H9 (cell line): Measurements from ENCODE around the gene ZNF609. TPM values are rescaled to one million over a fixed set of nuclear protein-coding genes. Genes with fewer than 3 reads are reported as not detected.

Source experiments
- DNase-seq: peaks from one replicate; pipeline ENCODE4 v3.0.0-alpha.2; 2017
- H2AFZ ChIP-seq: one replicate; pipeline ENCODE4 v1.6.1; 2013; ENCODE audit warnings: mild to moderate bottlenecking, low read length, control low read depth, moderate library complexity
- H2AK5ac ChIP-seq: 2 replicates; pipeline ENCODE4 v1.6.1; 2013; ENCODE audit warnings: low read length, control low read depth, mixed read lengths; ENCODE audit not compliant: insufficient read length
- H2BK120ac ChIP-seq: one replicate; pipeline ENCODE4 v1.6.1; 2013; ENCODE audit warnings: low read depth, mild to moderate bottlenecking, low read length, control low read depth, inconsistent platforms; ENCODE audit not compliant: poor library complexity, severe bottlenecking
- H2BK12ac ChIP-seq: 2 replicates; pipeline ENCODE4 v1.6.1; 2013; ENCODE audit warnings: low read length, control low read depth, mixed read lengths, low read depth; ENCODE audit not compliant: insufficient read length
- H2BK15ac ChIP-seq: 2 replicates; pipeline ENCODE4 v1.6.1; 2013; ENCODE audit warnings: low read depth, low read length, control low read depth
- H2BK20ac ChIP-seq: one replicate; pipeline ENCODE4 v1.6.1; 2013; ENCODE audit warnings: low read depth, mild to moderate bottlenecking, low read length, control low read depth, inconsistent platforms; ENCODE audit not compliant: poor library complexity, severe bottlenecking
- H2BK5ac ChIP-seq: 2 replicates; pipeline ENCODE4 v1.6.1; 2013; ENCODE audit warnings: low read length, control low read depth, mixed read lengths; ENCODE audit not compliant: insufficient read length
- H3K14ac ChIP-seq: 2 replicates; pipeline ENCODE4 v1.6.1; 2013; ENCODE audit warnings: low read length, control low read depth; ENCODE audit not compliant: insufficient read depth
- H3K18ac ChIP-seq: 2 replicates; pipeline ENCODE4 v1.6.1; 2013; ENCODE audit warnings: low read depth, mild to moderate bottlenecking, mixed read lengths, low read length, control low read depth; ENCODE audit not compliant: insufficient read length
- H3K23ac ChIP-seq: 2 replicates; pipeline ENCODE4 v1.6.1; 2013; ENCODE audit warnings: low read length, control low read depth, mixed read lengths, low read depth; ENCODE audit not compliant: insufficient read length
- H3K23me2 ChIP-seq: 2 replicates; pipeline ENCODE4 v1.6.1; 2013; ENCODE audit warnings: low read depth, mild to moderate bottlenecking, mixed read lengths, low read length, control low read depth; ENCODE audit not compliant: insufficient read length, poor library complexity, severe bottlenecking
- H3K27ac ChIP-seq: 2 replicates; pipeline ENCODE4 v1.5.1; 2013; ENCODE audit warnings: low read length, control low read depth, mixed read lengths, low read depth; ENCODE audit not compliant: insufficient read length
- H3K27me3 ChIP-seq: 2 replicates; pipeline ENCODE4 v1.6.1; 2013; ENCODE audit warnings: low read length, control low read depth, inconsistent platforms; ENCODE audit not compliant: insufficient read depth
- H3K4ac ChIP-seq: 2 replicates; pipeline ENCODE4 v1.6.1; 2013; ENCODE audit warnings: low read depth, mild to moderate bottlenecking, control low read depth, inconsistent platforms, low read length, moderate library complexity
- H3K4me1 ChIP-seq: 2 replicates; pipeline ENCODE4 v1.6.1; 2013; ENCODE audit warnings: low read length, control low read depth, inconsistent platforms; ENCODE audit not compliant: insufficient read depth
- H3K4me2 ChIP-seq: 2 replicates; pipeline ENCODE4 v1.6.1; 2013; ENCODE audit warnings: low read length, control low read depth, mixed read lengths; ENCODE audit not compliant: insufficient read length, insufficient read depth
- H3K56ac ChIP-seq: 2 replicates; pipeline ENCODE4 v1.6.1; 2013; ENCODE audit warnings: low read depth, mild to moderate bottlenecking, mixed read lengths, low read length, control low read depth; ENCODE audit not compliant: insufficient read length
- H3K79me1 ChIP-seq: 2 replicates; pipeline ENCODE4 v1.6.1; 2013; ENCODE audit warnings: low read depth, mild to moderate bottlenecking, moderate library complexity, low read length, control low read depth, inconsistent platforms; ENCODE audit not compliant: insufficient read depth, poor library complexity, severe bottlenecking
- H3K79me2 ChIP-seq: 2 replicates; pipeline ENCODE4 v1.6.1; 2013; ENCODE audit warnings: low read length, control low read depth, inconsistent platforms; ENCODE audit not compliant: insufficient read depth
- H3K9ac ChIP-seq: 2 replicates; pipeline ENCODE4 v1.6.1; 2013; ENCODE audit warnings: low read length, control low read depth, mixed read lengths; ENCODE audit not compliant: insufficient read length; ENCODE audit errors: extremely low read depth
- H3K9me3 ChIP-seq: one replicate; pipeline ENCODE4 v1.6.1; 2013; ENCODE audit warnings: low read depth, low read length, inconsistent platforms; ENCODE audit not compliant: control insufficient read depth
- H3T11ph ChIP-seq: one replicate; pipeline ENCODE4 v1.6.1; 2013; ENCODE audit warnings: mild to moderate bottlenecking, low read length, control low read depth, inconsistent platforms
- H4K20me1 ChIP-seq: one replicate; pipeline ENCODE4 v1.6.1; 2013; ENCODE audit not compliant: control insufficient read depth, insufficient read length, insufficient read depth
- H4K5ac ChIP-seq: 2 replicates; pipeline ENCODE4 v1.6.1; 2013; ENCODE audit warnings: low read depth, mild to moderate bottlenecking, mixed read lengths, low read length, control low read depth; ENCODE audit not compliant: insufficient read length
- H4K8ac ChIP-seq: replicated peaks from 2 replicates; pipeline ENCODE4 v1.6.1; 2013; ENCODE audit warnings: low read length, control low read depth, mixed read lengths, low read depth; ENCODE audit not compliant: insufficient read length
- H4K91ac ChIP-seq: 2 replicates; pipeline ENCODE4 v1.6.1; 2013; ENCODE audit warnings: low read depth, mild to moderate bottlenecking, moderate library complexity, mixed read lengths, low read length, control low read depth; ENCODE audit not compliant: insufficient read length
- H3K27ac Mint-ChIP-seq, 3 experiments: 2 replicates in 2 of 3; 3 replicates in 1 of 3; pipeline ENCODE4 v1.8.0; 2020 to 2021; ENCODE audit warnings: mixed read lengths in 3 of 3, mild to moderate bottlenecking in 1 of 3, moderate library complexity in 1 of 3
- H3K27me3 Mint-ChIP-seq: 2 replicates; pipeline ENCODE4 v1.8.0; 2021; ENCODE audit warnings: low read depth, mild to moderate bottlenecking, moderate library complexity, mixed read lengths
- H3K36me3 Mint-ChIP-seq, 3 experiments: 2 replicates in 2 of 3; 3 replicates in 1 of 3; pipeline ENCODE4 v1.8.0; 2020 to 2021; ENCODE audit warnings: low read depth in 3 of 3, mixed read lengths in 3 of 3; ENCODE audit not compliant: insufficient read depth in 1 of 3
- H3K4me1 Mint-ChIP-seq, 2 experiments: 2 replicates each; pipeline ENCODE4 v1.8.0; 2020; ENCODE audit warnings: mixed read lengths in 2 of 2
- H3K4me3 Mint-ChIP-seq, 2 experiments: 2 replicates in 1 of 2; 3 replicates in 1 of 2; pipeline ENCODE4 v1.8.0; 2020 to 2021; ENCODE audit warnings: mild to moderate bottlenecking in 2 of 2, mixed read lengths in 2 of 2, moderate library complexity in 1 of 2
- H3K9me3 Mint-ChIP-seq, 2 experiments: 2 replicates in 1 of 2; 3 replicates in 1 of 2; pipeline ENCODE4 v1.8.0; 2020; ENCODE audit warnings: mild to moderate bottlenecking in 2 of 2, mixed read lengths in 2 of 2, moderate library complexity in 1 of 2
- WGBS: extraction: QIAGEN DNeasy Blood & Tissue Kit; methylation state at CpG from one replicate; pipeline ENCODE4 v1.1.7; 2013; ENCODE audit warnings: missing lambda C conversion rate, low lambda C conversion rate, mixed read lengths; ENCODE audit not compliant: insufficient read length; ENCODE audit errors: extremely low coverage; 5-methylcytosine and 5-hydroxymethylcytosine counted together
- total RNA-seq: library from RNA; stranded (reverse); gene quantifications from 2 replicates; pipeline ENCODE4 v1.2.1, GENCODE V29; 2021
- TF ChIP-seq, protein P1 (sequence below): fragments of 200-600 bp; sonication (generic); conservative IDR thresholded peaks from 3 replicates; pipeline ENCODE4 v1.8.0; 2021; ENCODE audit warnings: antibody characterized with exemption, mild to moderate bottlenecking

The ZNF609 gene
- total RNA-seq, 1 experiment from 2014 or later, result 45.3 TPM

DNA sequence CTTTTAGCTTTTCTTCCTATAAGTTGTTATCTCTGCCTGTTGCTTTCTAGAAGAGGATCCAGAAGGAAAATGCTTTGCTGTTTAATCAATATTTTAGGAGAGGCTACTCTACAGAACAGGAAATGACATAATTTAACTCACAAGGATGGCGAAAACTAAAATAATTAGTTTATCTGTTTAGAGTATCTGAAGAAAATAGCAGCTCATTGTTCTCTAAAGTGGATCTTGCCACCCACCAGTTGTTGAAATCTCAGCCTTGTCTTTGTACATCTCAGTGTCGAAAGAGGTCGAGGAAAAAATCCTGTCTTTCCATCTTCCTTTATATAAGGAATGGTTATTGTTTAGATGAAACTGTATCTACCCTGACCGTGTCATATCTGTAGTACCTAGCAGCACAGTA lies 126.6 kb downstream of the ZNF609 start:
- Histone ChIP-seq H2BK20ac (no peak overlapping the region), H3K9me3 (no peaks in the 10 kb centered on the region), H3K27ac (no peak overlapping the region), H3K4me1 (no peaks in the 10 kb centered on the region; the same call in 1 of the 2 replicates), H4K20me1 (no peaks in the 10 kb centered on the region), H2AK5ac (no peak overlapping the region), H4K91ac (no peak overlapping the region), H2BK12ac (no peak overlapping the region), H3K4ac (no peak overlapping the region), H3K79me2 (peaks cover 11% of the 10 kb centered on the region; the same call in 1 of the 2 replicates), H2AFZ (no peak overlapping the region), H3K79me1 (peaks cover 12% of the 10 kb centered on the region), H3T11ph (no peak overlapping the region), H2BK15ac (no peak overlapping the region), H3K23ac (no peak overlapping the region), H3K27me3 (no peaks in the 10 kb centered on the region), H3K23me2 (no peaks in the 10 kb centered on the region), H4K5ac (no peak overlapping the region), H3K56ac (no peak overlapping the region), H2BK5ac (no peak overlapping the region), H2BK120ac (no peak overlapping the region), H3K4me2 (no peak overlapping the region), H3K9ac (no peak overlapping the region), H3K14ac (no peak overlapping the region), H4K8ac (no peak overlapping the region), H3K18ac (no peak overlapping the region)
- Mint-ChIP-seq H3K27ac (no peak overlapping the region), H3K4me3 (no peak overlapping the region), H3K9me3 (no peaks in the 10 kb centered on the region), H3K36me3 (no peaks in the 10 kb centered on the region), H3K4me1 (peaks cover 10 to 11% of the 10 kb centered on the region in 2 experiments), H3K27me3 (no peaks in the 10 kb centered on the region)
- DNase-seq, result no peak
- TF ChIP-seq, protein P1, sequence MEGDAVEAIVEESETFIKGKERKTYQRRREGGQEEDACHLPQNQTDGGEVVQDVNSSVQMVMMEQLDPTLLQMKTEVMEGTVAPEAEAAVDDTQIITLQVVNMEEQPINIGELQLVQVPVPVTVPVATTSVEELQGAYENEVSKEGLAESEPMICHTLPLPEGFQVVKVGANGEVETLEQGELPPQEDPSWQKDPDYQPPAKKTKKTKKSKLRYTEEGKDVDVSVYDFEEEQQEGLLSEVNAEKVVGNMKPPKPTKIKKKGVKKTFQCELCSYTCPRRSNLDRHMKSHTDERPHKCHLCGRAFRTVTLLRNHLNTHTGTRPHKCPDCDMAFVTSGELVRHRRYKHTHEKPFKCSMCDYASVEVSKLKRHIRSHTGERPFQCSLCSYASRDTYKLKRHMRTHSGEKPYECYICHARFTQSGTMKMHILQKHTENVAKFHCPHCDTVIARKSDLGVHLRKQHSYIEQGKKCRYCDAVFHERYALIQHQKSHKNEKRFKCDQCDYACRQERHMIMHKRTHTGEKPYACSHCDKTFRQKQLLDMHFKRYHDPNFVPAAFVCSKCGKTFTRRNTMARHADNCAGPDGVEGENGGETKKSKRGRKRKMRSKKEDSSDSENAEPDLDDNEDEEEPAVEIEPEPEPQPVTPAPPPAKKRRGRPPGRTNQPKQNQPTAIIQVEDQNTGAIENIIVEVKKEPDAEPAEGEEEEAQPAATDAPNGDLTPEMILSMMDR, result no peak
- no CpG with 5 or more reads among the region's 4 CpGs for WGBS
